ENCODE data around the gene MARCKSL1.
A peak's percentile ranks its signal among the peaks of the same experiment; 100 is the strongest.

The MARCKSL1 gene

DNA sequence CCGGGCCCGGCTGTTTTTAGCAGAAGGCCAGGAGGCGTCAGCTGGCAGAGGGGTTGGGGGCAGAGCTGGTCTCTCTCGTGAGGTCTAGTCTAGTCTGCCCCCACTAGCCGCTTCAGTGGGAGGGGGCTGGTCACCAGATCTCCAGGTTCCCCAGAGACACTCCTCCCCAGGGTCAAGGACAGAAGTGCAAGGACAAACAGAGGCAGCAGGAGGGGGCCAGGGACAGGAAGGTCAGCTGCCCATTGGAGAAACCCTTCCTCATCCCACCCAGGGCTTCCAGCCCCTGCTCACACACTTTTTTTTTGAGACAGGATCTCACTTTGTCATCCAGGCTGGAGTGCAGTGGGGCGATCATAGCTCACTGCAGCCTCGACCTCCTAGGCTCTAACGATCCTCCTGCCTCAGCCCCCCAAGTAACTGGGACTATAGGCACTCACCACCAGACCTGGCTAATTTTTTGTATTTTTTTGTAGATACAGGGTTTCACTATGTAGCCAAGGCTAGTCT lies 16.3 kb upstream of the MARCKSL1 start:
- DNase-seq: no peak

GRCh38 chr1:32351399-32352238 lies 15.6 kb upstream of the MARCKSL1 start:
- DNase-seq: peak; percentile 93 to 96

DNA sequence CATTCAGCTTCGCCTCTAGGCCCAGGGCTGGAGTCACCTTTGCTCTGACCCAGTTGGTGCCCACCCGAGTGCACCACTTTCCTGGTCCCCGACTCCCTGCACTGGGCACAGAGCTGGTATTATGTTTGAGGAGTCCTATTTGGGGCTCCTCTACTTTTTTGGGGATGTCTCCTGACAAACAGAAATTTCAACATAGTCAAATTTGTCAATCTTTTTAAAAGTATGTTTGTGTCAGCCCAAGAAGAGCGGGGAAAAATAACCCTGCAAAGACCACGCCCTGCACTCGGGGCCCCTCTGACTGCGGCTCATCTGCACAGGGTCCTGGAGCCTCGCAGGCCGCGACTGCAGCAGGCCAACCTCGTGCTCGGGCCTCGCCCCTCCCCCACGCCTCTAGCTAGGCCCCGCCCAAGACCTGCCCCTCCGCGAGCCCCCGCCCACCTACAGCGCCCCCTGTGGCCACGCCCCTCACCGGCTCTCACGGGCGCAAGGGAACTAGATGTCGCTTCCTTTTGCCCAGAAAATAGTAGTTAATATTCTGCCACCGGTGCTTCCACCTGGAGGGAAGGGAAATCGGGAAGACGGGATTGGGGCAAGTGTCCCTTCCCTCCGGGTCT lies 14.9 kb upstream of the MARCKSL1 start:
- no peak for DNase-seq

DNA sequence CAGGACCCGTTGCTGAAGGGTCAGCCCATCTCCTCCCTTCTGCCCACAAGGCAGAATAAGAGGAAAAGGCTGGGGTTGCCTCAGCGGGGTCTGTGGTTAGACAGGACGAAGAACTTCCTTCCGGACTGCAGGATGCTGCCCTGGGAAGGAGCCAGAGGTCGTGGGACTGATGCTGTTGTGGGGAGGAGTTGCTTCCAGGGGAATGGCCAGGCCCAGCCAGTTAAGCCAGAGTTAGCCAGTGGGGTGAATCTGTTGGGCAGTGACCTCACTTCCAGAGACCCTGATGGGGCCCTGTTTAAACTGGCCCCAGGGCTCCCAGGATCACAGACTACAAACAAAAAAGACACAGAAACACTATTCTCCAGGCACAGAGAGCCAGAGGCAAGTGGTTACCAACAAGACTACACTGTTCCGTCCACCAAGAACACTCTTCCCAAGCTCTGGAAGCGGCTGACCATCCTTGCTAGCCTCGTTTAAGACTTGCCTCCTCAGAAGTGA lies 13.2 kb upstream of the MARCKSL1 start:
- DNase-seq: peak; percentile 4 to 12

DNA sequence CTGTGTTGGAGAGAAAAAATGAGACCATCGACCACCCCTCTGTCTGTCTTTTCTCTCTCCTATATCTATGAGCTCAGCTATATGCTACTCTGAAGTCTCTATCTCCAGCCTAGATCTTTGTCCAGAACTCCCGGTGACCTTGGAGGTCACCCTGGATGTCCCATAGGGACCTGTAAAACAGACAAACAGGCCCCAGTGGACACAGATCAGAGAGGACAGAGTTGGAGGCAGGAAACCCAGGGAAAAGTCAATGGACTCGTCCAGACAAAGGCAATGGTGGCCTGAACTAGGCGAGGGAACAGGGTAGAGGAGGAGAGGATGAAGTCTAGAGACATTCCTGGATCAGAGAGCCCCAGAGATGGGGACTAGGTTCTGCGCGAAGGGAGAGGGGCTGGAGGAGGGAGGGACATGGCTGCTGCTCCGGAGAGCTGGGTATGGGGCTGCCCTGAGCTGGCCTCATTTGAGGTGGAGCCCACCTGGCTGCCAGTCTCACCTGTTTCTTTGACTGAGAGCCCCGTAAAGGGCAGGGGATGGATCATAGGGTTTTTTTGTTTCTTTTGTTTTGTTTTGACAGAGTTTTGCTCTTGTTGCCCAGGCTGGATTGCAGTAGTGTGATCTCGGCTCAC lies 10.6 kb upstream of the MARCKSL1 start:
- no peak for DNase-seq

- DNase-seq: peak in 1 of 2 donors; percentile 30
Observed at GRCh38 chr1:32345289-32345827, 9.3 kb upstream of the MARCKSL1 start.

DNA sequence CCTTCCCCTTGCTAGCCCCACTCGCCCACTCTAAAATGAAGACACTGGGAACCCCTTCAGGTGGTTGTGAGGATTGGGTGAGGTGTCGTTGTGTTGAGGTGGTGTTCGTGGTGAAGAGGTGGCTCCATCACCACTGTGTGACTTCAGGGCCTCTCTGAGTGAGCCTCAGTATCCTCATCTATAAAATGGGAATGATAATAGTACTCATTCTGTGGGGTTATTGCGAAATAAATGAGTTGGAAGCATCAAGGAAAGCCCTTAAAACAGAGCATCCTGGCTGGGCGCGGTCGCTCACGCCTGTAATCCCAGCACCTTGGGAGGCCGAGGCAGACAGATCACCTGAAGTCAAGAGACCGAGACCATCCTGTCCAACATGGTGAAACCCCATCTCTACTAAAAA lies 6.7 kb upstream of the MARCKSL1 start:
- no peak for DNase-seq

GRCh38 chr1:32341971-32342370 lies 5.9 kb upstream of the MARCKSL1 start:
- no peak for DNase-seq

DNA sequence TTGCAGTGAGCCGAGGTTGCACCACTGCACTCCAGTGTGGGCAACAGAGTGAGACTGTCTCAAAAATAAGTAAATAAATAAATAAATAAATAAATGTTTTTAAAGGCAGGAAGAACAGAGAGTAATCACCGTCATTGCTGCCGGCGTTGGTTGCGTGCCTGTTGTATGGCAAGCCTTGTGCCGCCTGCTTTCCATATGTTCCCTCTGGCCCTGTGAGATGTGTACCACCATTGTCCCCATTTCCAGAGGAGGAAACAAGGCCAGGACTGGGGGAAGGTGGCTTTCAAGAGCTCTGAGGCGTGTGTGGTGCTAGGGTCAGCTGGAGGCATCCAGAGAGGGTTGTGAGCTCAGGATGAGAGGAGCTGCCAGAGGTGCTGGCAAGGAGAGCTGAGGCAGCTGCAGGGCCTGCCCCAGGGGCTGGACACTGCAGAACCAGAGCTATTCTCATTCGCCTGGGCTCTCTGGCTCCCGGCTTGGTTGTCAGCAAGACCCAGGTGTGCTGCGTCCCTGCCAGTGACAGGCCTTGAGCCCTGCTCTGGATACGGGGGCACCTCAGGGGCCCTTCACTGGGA lies 5.2 kb upstream of the MARCKSL1 start:
- DNase-seq: no peak

- DNase-seq: peak; percentile 17 to 70
Observed at GRCh38 chr1:32339363-32339978, 3.4 kb upstream of the MARCKSL1 start.

- no peak for DNase-seq
Observed at GRCh38 chr1:32338637-32339145, 2.7 kb upstream of the MARCKSL1 start.

GRCh38 chr1:32337855-32338636 lies 2.0 kb upstream of the MARCKSL1 start:
- peak; percentile 39 to 63 for DNase-seq

- DNase-seq: peak; percentile 76 to 80
Observed at GRCh38 chr1:32336963-32337675, 1.1 kb upstream of the MARCKSL1 start.

DNA sequence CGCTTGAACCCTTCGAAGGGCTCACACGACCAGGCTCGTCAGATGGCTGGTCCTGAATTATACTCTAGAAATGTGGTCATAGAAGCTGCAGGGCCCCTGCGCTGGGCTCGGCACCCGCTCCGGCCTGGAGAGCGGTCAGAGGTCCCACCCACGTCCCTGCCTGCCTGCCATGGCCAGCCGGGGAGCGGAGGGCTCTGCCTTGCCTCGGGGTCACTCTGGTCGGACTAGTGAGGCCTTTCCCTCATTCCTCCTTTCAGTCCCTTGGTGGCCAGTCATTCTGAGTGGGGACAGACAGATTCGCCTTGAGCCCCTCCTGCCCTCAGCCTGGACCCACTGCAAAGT lies 529 bp upstream of the MARCKSL1 start:
- no peak for DNase-seq

DNA sequence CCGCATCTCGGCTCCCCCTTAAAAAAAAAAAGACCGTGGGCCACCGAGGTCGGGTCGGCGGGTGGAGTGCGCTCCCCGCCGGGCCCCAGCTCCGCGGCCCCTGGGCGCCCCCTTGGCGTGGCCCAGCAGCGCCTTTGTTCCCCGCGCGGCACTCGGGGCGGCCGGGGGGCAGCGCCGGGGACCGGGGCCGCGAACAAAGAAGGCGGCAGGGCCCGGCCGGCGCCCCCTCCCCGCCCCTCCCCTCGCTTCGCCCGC lies 571 bp downstream of the MARCKSL1 start:
- no peak for DNase-seq

DNA sequence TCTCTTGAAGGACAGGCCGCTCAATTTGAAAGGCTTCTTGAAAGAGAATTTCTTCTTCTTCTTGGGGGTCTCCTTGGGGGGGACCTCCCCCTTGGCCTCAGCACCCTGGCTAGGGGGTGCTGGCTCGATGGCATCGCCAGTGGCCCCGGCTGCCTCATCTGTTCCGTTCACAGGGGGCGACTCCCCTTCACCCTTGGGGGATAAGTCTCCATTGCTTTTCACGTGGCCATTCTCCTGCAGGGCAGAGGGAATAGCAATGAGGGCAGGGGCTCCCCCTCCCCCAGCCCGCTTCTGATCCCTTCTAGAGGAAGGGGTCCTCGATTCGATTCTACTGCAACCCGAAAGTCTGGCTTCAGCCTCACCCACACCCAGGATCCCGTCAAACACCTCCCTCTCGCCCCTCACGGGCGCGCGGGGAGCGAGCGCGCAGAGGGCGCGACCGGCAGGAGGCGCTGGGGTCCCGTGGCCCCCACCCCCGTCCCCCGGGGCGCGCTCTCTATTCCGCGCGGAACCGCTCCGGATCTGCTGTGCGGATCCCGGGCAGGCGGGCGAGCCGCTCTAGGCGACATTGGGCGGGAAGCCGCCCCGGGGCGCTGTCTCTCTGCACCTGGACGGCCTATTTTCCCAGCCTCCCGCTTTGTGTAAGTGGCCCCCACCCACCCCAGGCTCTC lies 1.0 kb downstream of the MARCKSL1 start:
- DNase-seq: peak; percentile 65 to 77

- DNase-seq: no peak
Observed at GRCh38 chr1:32334274-32334861, 1.7 kb downstream of the MARCKSL1 start.

DNA sequence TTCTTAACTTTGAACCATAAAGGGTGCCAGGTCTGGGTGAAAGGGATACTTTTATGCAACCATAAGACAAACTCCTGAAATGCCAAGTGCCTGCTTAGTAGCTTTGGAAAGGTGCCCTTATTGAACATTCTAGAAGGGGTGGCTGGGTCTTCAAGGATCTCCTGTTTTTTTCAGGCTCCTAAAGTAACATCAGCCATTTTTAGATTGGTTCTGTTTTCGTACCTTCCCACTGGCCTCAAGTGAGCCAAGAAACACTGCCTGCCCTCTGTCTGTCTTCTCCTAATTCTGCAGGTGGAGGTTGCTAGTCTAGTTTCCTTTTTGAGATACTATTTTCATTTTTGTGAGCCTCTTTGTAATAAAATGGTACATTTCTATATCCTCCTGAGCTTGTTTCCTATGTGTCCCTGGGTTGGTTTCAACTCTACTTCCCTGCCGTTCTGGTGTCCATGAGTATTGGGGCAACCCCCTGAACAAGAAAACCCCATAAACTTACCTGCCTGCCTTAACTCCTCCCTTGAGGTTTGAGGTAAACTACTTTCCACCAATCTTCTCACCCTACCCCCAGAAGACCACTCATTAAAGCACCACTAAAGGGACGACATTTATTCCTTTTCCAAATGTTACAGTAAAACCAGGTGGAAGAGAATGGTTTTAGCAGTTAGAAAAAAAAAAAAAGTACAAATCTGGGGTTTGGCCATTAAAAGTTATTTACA lies 2.6 kb downstream of the MARCKSL1 start:
- no peak for DNase-seq

- no peak for DNase-seq
Observed at GRCh38 chr1:32332290-32333079, 3.5 kb downstream of the MARCKSL1 start.

All from CD4-positive, alpha-beta T cell treated with Interferon alpha-2 for 1 hour (primary cell).